Cardiac muscle cell (in vitro differentiated cells and primary cell): ENCODE data around the gene ACADSB. TPM values are rescaled to one million over a fixed set of nuclear protein-coding genes. Genes with fewer than 3 reads are reported as not detected.

Experiments
- DNase-seq, 2 donors: peaks; one replicate each; pipeline versions ENCODE4 v3.0.0 to v3.0.0-alpha.2; 2010 to 2017; ENCODE audit warnings: low read depth in 1 of 2, low spot score in 1 of 2
- H3K27ac ChIP-seq: fragments of 200-600 bp; sonication (generic); 2 replicates; pipeline ENCODE4 v1.5.1; 2016
- H3K27me3 ChIP-seq: fragments of 200-600 bp; sonication (generic); 2 replicates; pipeline ENCODE4 v1.6.0; 2016; ENCODE audit warnings: control low read depth
- H3K36me3 ChIP-seq: fragments of 200-600 bp; sonication (generic); 2 replicates; pipeline ENCODE4 v1.5.1; 2016; ENCODE audit warnings: control low read depth
- H3K4me1 ChIP-seq: fragments of 200-600 bp; sonication (generic); 2 replicates; pipeline ENCODE4 v1.8.1; 2017; ENCODE audit warnings: low read depth, mild to moderate bottlenecking, mixed run types
- H3K4me3 ChIP-seq: fragments of 200-600 bp; sonication (generic); 2 replicates; pipeline ENCODE4 v1.5.1; 2016; ENCODE audit warnings: mild to moderate bottlenecking
- H3K9me3 ChIP-seq: fragments of 200-600 bp; sonication (generic); 2 replicates; pipeline ENCODE4 v1.5.1; 2017; ENCODE audit warnings: low read depth, mild to moderate bottlenecking, control low read depth
- CTCF ChIP-seq: IDR thresholded peaks from 2 replicates; pipeline ENCODE4 v1.5.1; 2012; ENCODE audit warnings: low read depth, mild to moderate bottlenecking, low read length
- polyA plus RNA-seq: library from polyadenylated mRNA; unstranded; fragments of >200 nt; fragmentation: Nextera tagmentation; extraction: Ambion mirVana; gene quantifications from 2 replicates; pipeline ENCODE4 v1.2.1, GENCODE V29; 2016
- total RNA-seq: library from RNA; depleted of rRNA; stranded (reverse); fragments of >200 nt; gene quantifications from 2 replicates; pipeline ENCODE4 v1.2.3, GENCODE V29; 2016

The ACADSB gene
- total and polyA plus RNA-seq, 2 experiments from 2014 or later = 14.3 to 16.0 TPM

DNA sequence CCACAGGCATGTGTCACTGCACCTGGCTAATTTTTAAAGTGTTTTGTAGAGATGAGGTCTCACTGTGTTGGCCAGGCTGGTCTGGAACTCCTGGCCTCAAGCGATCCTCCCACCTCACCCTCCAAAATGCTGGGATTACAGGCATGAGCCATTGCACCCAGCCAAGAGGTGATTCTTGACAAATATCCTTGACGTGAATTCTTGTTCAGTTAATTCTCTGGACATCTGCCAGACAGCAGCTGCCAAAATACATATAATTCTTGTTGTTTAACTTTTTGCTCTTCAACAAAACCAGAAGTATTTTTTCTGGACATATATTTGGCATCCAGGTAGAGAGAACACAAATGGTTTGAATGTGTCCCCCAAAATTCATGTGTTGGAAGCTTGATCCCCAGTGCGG, 3.2 kb downstream of the ACADSB start:
- Histone ChIP-seq H3K9me3 (no peaks in the 10 kb centered on the region), H3K4me3 (no peak overlapping the region), H3K36me3 (no peaks in the 10 kb centered on the region), H3K27me3 (no peaks in the 10 kb centered on the region), H3K27ac (no peak overlapping the region), H3K4me1 (peaks cover 13% of the 10 kb centered on the region)
- no peak for TF ChIP-seq CTCF
- DNase-seq = no peak

- Histone ChIP-seq H3K9me3 (no peaks in the 10 kb centered on the region), H3K4me1 (peaks cover 6% of the 10 kb centered on the region), H3K36me3 (no peaks in the 10 kb centered on the region), H3K27me3 (no peaks in the 10 kb centered on the region), H3K4me3 (no peak overlapping the region), H3K27ac (no peak overlapping the region)
- no peak for TF ChIP-seq CTCF
- DNase-seq = no peak
Observed at GRCh38 chr10:123013456-123014419, 4.9 kb downstream of the ACADSB start.

GRCh38 chr10:123014772-123015171, 6.0 kb downstream of the ACADSB start:
- H3K4me1 ChIP-seq = peaks cover 5% of the 10 kb centered on the region
- DNase-seq = no peak

DNA sequence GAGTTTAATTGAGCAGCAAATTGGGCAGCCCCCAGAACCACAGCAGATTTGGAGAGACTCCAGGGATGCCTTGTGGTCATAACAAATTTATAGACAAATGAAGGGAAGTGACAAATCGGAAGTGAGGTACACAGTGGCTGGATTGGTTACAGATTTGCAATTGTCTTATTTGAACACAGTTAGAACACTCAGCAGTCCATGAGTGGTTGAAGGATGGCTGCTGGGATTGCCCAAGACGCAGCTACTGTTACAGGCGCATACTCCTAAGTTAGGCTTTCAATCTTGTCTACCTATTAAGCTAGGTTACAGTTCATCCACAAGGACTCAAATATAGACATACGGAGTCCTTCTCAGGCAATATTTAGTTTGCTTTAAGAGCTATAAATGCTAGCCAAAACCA, 7.4 kb downstream of the ACADSB start:
- Histone ChIP-seq H3K4me3 (no peak overlapping the region), H3K27ac (no peak overlapping the region), H3K4me1 (no peaks in the 10 kb centered on the region), H3K27me3 (no peaks in the 10 kb centered on the region), H3K36me3 (no peaks in the 10 kb centered on the region), H3K9me3 (no peaks in the 10 kb centered on the region)
- no peak for TF ChIP-seq CTCF
- DNase-seq = no peak

More at GRCh38 chr10:123014772-123015171, 6.0 kb downstream of the ACADSB start:
- Histone ChIP-seq H3K27me3 (no peaks in the 10 kb centered on the region), H3K36me3 (no peaks in the 10 kb centered on the region), H3K27ac (no peak overlapping the region), H3K4me3 (no peak overlapping the region), H3K9me3 (no peaks in the 10 kb centered on the region)
- TF ChIP-seq CTCF = no peak

GRCh38 chr10:123017421-123018165, 8.8 kb downstream of the ACADSB start:
- no peak for TF ChIP-seq CTCF
- Histone ChIP-seq H3K4me1 (no peaks in the 10 kb centered on the region), H3K36me3 (no peaks in the 10 kb centered on the region), H3K27me3 (no peaks in the 10 kb centered on the region), H3K9me3 (no peaks in the 10 kb centered on the region), H3K4me3 (no peak overlapping the region), H3K27ac (no peak overlapping the region)
- no peak for DNase-seq
